BLaER1 treated with 17β-estradiol and CSF1 and Interleukin-3, amounts not matched to agents 10 nM and 100 nM (cell line): ENCODE data around the gene SMOC2.

Experiments
- H3K27ac ChIP-seq, 11 experiments: shearing (Covaris generic); formaldehyde crosslinking; 2 replicates each; pipeline ENCODE4 v1.8.1; 2022
- H3K27me3 ChIP-seq, 11 experiments: shearing (Covaris generic); formaldehyde crosslinking; 2 replicates each; pipeline ENCODE4 v1.8.1; 2022
- H3K36me3 ChIP-seq, 11 experiments: shearing (Covaris generic); formaldehyde crosslinking; 2 replicates each; pipeline ENCODE4 v1.8.1; 2022
- H3K4me1 ChIP-seq, 10 experiments: shearing (Covaris generic); formaldehyde crosslinking; 2 replicates each; pipeline ENCODE4 v1.8.1; 2022
- H3K4me2 ChIP-seq, 11 experiments: shearing (Covaris generic); formaldehyde crosslinking; 2 replicates each; pipeline ENCODE4 v1.8.1; 2022
- H3K4me3 ChIP-seq, 10 experiments: shearing (Covaris generic); formaldehyde crosslinking; 2 replicates each; pipeline ENCODE4 v1.8.1; 2022
- H3K9ac ChIP-seq, 11 experiments: shearing (Covaris generic); formaldehyde crosslinking; 2 replicates each; pipeline ENCODE4 v1.8.1; 2022
- H3K9me3 ChIP-seq, 11 experiments: shearing (Covaris generic); formaldehyde crosslinking; replicated peaks in 1 of 11; 2 replicates each; pipeline ENCODE4 v1.8.1; 2022
- H4K20me1 ChIP-seq, 11 experiments: shearing (Covaris generic); formaldehyde crosslinking; 2 replicates each; pipeline ENCODE4 v1.8.1; 2022
- Cebpa-rat ChIP-seq, 11 experiments: shearing (Covaris generic); IDR thresholded peaks; 2 replicates each; pipeline ENCODE4 v1.8.1; 2022

Gene SMOC2

DNA sequence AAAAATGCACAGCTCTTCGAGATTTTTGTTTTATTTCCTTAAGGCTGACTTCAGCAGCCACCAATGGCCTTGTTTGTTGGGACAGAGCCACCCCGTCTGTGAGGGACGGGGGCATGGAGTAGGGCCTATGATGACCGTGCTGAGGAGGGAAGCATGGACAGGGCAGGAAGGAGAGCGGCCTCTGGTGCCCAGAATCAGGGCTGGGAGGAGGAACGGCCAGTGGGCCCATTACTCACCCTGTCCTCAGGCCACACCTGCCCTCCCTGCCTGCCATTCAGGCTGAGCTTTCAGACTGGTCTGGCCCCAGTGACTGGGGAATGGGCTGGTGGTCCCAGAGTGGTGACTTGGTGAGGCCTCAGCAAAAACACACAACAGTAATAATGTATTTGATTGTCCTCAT is 104.4 kb downstream of the SMOC2 start:
- H3K4me2 ChIP-seq = no peak overlapping the region
- H3K27me3 ChIP-seq = no peaks in the 10 kb centered on the region
- no peak overlapping the region for H3K9ac ChIP-seq
- peaks cover 0 to 2% (median 0%) of the 10 kb centered on the region in 11 experiments; a peak in 1 of 22 replicates for H3K9me3 ChIP-seq
- no peak for TF ChIP-seq Cebpa-rat (IDR thresholded peaks at IDR 0.05)
- no peak overlapping the region for H3K4me3 ChIP-seq
- no peak overlapping the region for H3K27ac ChIP-seq
- no peaks in the 10 kb centered on the region for H3K36me3 ChIP-seq
- no peaks in the 10 kb centered on the region; a peak in 1 of 22 replicates for H4K20me1 ChIP-seq
- no peaks in the 10 kb centered on the region for H3K4me1 ChIP-seq

DNA sequence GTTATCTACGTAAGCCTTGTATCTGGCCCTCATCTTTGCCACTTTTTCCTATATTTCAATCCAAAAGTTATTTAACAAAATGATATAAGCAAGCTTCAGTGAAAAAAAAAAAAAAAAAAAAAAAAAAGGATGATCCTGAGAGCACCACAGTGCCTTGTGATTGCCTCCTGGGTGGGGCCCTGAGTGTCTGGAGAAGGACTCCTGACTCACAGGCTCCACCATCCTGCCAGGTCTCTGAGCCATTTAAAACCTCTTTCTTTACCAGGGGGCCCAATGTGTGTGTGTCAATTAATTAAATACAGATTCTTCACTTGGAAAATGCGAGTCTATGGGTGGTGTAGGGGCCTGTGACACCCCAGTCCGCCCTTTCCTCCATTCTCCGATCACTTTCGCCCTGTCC is 105.2 kb downstream of the SMOC2 start:
- no peak overlapping the region for H3K9ac ChIP-seq

DNA sequence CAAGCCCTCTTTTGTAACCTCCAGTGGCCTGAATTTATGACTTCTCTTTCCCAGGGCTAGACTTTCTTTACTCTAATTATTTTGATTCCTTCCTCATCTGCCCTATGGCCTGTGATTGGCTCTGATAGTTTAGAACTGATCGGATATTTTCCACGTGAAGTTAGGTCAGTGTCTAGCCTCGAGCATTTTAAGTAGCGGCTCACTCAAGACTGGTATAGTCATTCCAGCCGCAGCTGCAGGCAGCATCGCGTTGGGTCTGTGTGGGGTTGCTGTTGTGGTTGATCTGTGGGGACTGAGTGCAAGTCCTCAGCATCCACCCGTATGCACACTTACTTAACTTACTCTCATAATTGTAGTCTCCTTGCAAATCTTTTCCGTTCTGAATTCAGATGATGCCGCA is 105.7 kb downstream of the SMOC2 start:
- Histone ChIP-seq H3K4me1 (no peaks in the 10 kb centered on the region), H4K20me1 (no peaks in the 10 kb centered on the region), H3K36me3 (no peaks in the 10 kb centered on the region), H3K4me3 (no peak overlapping the region), H3K9me3 (peaks cover 0 to 15% (median 5%) of the 10 kb centered on the region in 11 experiments; a peak in 8 of 22 replicates), H3K4me2 (no peak overlapping the region), H3K27ac (no peak overlapping the region), H3K9ac (no peak overlapping the region), H3K27me3 (no peaks in the 10 kb centered on the region)
- no peak for TF ChIP-seq Cebpa-rat (IDR thresholded peaks at IDR 0.05)

More for the DNA sequence above, 105.2 kb downstream of the SMOC2 start:
- Histone ChIP-seq H3K36me3 (no peaks in the 10 kb centered on the region), H3K4me2 (no peak overlapping the region), H3K27me3 (no peaks in the 10 kb centered on the region), H3K27ac (no peak overlapping the region), H3K4me3 (no peak overlapping the region), H3K9me3 (peaks cover 0 to 9% (median 4%) of the 10 kb centered on the region in 11 experiments; a peak in 8 of 22 replicates), H4K20me1 (no peaks in the 10 kb centered on the region), H3K4me1 (no peaks in the 10 kb centered on the region)
- no peak for TF ChIP-seq Cebpa-rat (IDR thresholded peaks at IDR 0.05)

DNA sequence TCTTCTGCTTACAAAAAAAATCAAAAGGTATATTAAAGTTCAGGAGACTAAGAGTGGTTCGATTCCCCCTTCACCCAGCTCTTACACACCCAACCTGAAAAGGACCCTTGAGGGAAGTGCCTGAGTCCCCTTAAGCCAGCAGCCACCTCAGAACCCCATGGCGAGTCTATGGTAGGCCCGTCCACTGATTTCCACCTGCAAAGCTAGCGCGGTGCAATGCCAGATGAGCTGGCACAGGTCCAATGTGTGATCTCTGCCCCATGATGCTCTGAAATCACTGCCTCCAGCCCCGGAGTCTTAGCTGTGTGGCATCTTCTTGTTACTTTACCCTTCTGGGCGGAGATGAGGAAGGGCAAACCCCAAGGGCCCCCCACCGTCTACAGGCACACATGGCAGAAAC is 109.3 kb downstream of the SMOC2 start:
- no peak overlapping the region for H3K4me2 ChIP-seq
- no peaks in the 10 kb centered on the region for H3K4me1 ChIP-seq
- no peak overlapping the region for H3K4me3 ChIP-seq
- H3K27me3 ChIP-seq = no peaks in the 10 kb centered on the region
- peaks cover 0 to 17% (median 5%) of the 10 kb centered on the region in 11 experiments; a peak in 8 of 22 replicates for H3K9me3 ChIP-seq
- no peak overlapping the region for H3K27ac ChIP-seq
- H4K20me1 ChIP-seq = no peaks in the 10 kb centered on the region
- no peak overlapping the region for H3K9ac ChIP-seq
- TF ChIP-seq Cebpa-rat (IDR thresholded peaks at IDR 0.05) = no peak
- H3K36me3 ChIP-seq = no peaks in the 10 kb centered on the region

DNA sequence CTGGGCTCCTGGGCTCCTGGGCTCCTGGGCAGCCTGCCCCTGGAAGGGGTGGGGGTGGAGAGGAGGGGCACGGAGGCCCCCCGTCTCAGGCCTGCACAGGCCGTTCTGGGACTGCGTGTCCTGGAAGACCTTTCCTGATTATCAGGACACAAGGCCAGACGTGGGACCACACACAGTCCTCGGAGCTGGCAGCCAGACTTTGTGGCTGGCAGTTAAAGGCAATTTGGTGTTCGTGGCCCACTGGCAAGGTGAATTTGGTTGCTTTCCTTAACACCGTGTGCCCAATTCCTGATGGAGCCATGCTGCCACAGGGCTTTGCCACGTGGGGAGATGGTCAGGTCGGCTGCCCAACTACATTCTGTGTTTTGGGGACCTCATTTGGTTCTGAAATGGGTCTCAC is 113.5 kb downstream of the SMOC2 start:
- H3K4me3 ChIP-seq = no peak overlapping the region
- H3K27me3 ChIP-seq = no peaks in the 10 kb centered on the region
- no peaks in the 10 kb centered on the region for H4K20me1 ChIP-seq
- no peak for TF ChIP-seq Cebpa-rat (IDR thresholded peaks at IDR 0.05)
- H3K9me3 ChIP-seq = peaks cover 0 to 17% (median 5%) of the 10 kb centered on the region in 11 experiments; a peak in 8 of 22 replicates
- no peak overlapping the region for H3K27ac ChIP-seq
- no peaks in the 10 kb centered on the region for H3K36me3 ChIP-seq
- no peak overlapping the region for H3K9ac ChIP-seq
- H3K4me2 ChIP-seq = no peak overlapping the region
- H3K4me1 ChIP-seq = no peaks in the 10 kb centered on the region

DNA sequence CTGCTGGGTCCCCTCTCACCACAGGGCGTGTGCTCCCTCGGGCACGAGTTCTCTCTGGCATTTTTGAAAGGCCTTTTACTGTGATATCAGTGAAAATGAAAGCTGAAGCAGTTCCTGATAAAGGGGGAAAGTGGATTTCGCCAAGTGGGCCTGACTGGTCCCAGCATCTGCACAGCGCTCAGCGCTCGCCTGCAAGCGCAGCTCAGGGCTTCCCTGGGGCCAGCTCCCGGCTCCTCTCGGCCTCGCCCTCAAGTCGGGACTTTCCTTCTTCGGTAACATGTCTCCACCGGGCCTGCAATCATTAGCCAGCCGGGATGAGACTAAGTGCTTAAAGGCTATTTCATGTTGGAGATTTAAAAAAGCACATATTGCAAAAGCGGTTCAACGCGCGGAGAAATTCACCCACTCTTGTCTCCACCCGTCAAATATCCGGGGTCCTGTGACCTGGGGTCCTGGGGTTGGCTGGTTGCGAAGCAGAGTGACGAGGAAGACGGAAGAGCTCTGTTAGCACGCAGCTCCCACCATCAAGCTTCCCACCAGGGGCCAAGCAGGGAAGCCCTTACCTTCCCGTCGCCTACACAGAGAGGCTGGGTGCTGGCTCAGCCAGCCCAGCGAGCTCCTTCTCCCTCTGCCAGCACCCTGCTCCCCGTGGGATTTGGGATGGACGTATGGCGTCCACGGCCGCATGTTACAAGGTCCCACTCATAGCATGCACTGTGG is 114.1 kb downstream of the SMOC2 start:
- Histone ChIP-seq H4K20me1 (no peaks in the 10 kb centered on the region), H3K9ac (no peak overlapping the region), H3K4me1 (no peaks in the 10 kb centered on the region), H3K9me3 (peaks cover 0 to 17% (median 5%) of the 10 kb centered on the region in 11 experiments; a peak in 8 of 22 replicates), H3K27me3 (no peaks in the 10 kb centered on the region), H3K4me2 (no peak overlapping the region), H3K27ac (no peak overlapping the region), H3K36me3 (no peaks in the 10 kb centered on the region), H3K4me3 (no peak overlapping the region)
- no peak for TF ChIP-seq Cebpa-rat (IDR thresholded peaks at IDR 0.05)

DNA sequence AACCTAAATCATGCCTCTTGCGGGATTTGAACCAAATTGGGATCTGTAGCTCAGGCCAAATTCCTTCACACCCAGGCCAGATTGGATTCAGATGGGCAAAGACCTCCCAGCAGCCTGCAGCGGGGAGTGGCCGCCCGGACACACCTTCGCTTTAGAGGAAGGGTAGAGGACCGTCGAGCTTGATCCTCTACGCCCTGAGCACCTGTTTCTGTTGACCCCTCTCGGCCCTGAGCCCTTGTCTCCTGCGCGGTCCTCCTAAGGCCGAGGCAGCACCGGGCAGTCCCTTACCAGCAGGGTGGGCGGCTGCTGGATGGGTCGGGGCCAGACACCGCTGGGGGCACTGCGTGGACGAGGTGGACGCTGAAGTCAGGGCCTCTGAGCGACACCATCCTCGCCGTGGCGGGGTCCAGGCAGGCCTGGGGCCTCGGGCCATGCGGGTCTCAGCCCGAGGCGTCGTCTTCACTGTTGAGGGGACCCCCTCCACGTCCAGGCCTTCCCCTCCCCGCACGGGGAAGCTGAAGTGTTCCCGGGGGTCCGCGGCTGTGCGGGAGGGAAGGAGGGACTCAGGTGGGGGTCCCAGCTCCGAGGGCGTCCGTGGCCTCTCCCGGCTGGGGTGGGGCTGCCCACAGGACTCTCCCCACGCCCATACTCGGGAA is 114.8 kb downstream of the SMOC2 start:
- Histone ChIP-seq H4K20me1 (no peaks in the 10 kb centered on the region), H3K27me3 (no peaks in the 10 kb centered on the region), H3K4me2 (no peak overlapping the region), H3K27ac (no peak overlapping the region), H3K4me1 (no peaks in the 10 kb centered on the region), H3K4me3 (no peak overlapping the region), H3K9ac (no peak overlapping the region), H3K9me3 (peaks cover 0 to 12% (median 4%) of the 10 kb centered on the region in 11 experiments; a peak in 8 of 22 replicates), H3K36me3 (no peaks in the 10 kb centered on the region)
- TF ChIP-seq Cebpa-rat (IDR thresholded peaks at IDR 0.05) = no peak

DNA sequence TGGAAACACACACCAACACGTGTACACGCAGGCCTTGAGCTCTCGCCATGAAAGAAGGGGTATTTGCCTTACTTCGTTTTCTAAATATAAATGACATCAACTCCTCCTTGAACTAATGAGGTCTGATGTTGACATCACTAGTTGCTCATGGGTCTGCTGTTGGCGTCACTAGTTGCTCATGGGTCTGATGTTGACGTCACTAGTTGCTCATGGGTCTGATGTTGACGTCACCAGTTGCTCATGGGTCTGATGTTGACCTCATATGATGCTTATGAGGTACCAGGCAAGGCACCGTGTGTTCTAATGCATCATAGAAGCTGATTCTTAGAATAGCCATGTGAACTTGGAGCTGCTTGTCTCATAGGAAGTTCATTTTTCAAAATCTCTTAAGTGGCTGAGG is 116.5 kb downstream of the SMOC2 start:
- Histone ChIP-seq H3K9me3 (no peaks in the 10 kb centered on the region), H3K4me2 (no peak overlapping the region), H3K36me3 (no peaks in the 10 kb centered on the region), H4K20me1 (no peaks in the 10 kb centered on the region), H3K9ac (no peak overlapping the region), H3K27ac (no peak overlapping the region), H3K4me3 (no peak overlapping the region), H3K27me3 (no peaks in the 10 kb centered on the region), H3K4me1 (no peaks in the 10 kb centered on the region)
- no peak for TF ChIP-seq Cebpa-rat (IDR thresholded peaks at IDR 0.05)

DNA sequence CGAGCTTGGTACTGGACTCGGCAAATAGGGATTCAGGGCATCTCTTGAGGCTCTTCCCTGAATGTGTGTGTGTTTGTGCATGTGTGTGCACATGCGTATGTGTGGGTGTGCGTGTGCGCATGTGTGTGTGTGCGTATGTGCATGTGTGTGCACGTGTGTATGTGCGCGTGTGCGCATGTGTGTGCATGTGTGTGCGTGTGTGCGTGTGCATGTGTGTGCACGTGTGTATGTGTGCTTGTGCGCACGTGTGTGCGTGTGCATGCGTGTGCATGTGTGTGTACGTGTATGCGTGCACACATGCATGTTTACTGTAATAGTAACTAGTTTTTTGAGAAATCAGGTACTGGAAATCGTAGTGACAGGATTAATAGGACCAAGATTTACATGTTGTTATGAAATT is 117.7 kb downstream of the SMOC2 start:
- Histone ChIP-seq H3K36me3 (no peaks in the 10 kb centered on the region), H3K9me3 (no peaks in the 10 kb centered on the region), H3K4me2 (no peak overlapping the region), H4K20me1 (no peaks in the 10 kb centered on the region), H3K9ac (no peak overlapping the region), H3K4me3 (no peak overlapping the region), H3K27ac (no peak overlapping the region), H3K27me3 (no peaks in the 10 kb centered on the region), H3K4me1 (no peaks in the 10 kb centered on the region)
- no peak for TF ChIP-seq Cebpa-rat (IDR thresholded peaks at IDR 0.05)
